Measurements from ENCODE around the gene HMCN1.

DNA sequence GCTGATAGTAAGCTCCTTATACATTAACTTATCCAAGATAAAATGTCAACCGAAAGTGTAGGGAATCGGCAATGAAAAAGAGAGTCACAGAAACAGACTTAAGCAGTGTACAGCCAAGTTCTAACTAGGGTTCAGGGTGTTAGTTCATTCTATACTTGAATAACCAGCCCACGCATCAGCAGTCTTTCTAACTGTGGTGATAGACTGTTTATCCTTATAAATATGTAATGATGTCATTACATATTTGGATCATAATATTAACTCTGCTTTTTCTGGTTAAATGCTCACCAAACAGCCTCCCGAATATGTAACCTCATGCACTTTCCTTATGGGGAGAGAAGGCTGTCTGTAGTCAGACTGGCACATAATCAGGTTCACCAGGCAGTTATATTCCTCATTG, 11.0 kb downstream of the HMCN1 start:
- TF ChIP-seq POLR2A (IDR thresholded peaks at IDR 0.05) (no peak), POLR2AphosphoS5 (IDR thresholded peaks at IDR 0.05) (no peak)
